ENCODE measurements around the gene BTNL8. TPM values are rescaled to one million over a fixed set of nuclear protein-coding genes. Genes with fewer than 3 reads are reported as not detected.

Gene BTNL8
- total and polyA plus RNA-seq, 4 donors, result 0.81 to 7.2 (median 2.1) TPM

DNA sequence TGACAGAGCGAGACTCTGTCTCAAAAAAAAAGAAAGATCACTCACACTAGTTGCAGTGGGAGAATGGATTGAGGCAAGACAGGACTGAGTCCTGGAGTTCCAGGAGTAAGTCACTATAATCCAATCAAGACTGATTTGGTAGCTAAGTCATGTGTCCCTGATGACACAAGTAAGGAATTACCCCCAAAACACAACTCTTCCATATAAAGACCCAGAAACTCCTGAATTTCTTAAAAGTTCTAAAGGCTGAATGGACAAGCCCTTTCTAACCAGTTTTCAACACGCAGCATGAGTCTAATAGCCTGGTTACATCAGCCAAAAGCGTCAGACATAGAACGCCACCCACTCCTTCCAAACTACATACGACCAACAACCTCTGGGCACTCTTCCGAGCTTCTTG is 40.4 kb upstream of the BTNL8 start:
- DNase-seq (no peak), ATAC-seq (ENCODE audit: insufficient read depth, low FRiP score) (no peak)
- no peak for TF ChIP-seq CTCF (IDR thresholded peaks at IDR 0.05; ENCODE audit: control extremely low read depth, extremely low read depth)
- Histone ChIP-seq H3K36me3 (ENCODE audit: control insufficient read depth in 4 of 4, insufficient read depth in 4 of 4, low read length in 4 of 4) (peaks cover 0 to 19% (median 11%) of the 10 kb centered on the region in 4 donors), H3K27ac (ENCODE audit: low read depth in 1 of 2, low read length in 1 of 2) (no peak overlapping the region), H3K9ac (ENCODE audit: insufficient read depth in 1 of 2, low read length in 2 of 2) (no peak overlapping the region), H3K9me3 (ENCODE audit: control insufficient read depth in 4 of 4, insufficient read depth in 3 of 4, low read length in 3 of 4) (no peaks in the 10 kb centered on the region), H3K27me3 (ENCODE audit: control insufficient read depth in 3 of 3, insufficient read depth in 3 of 3, low read length in 2 of 3) (no peaks in the 10 kb centered on the region), H3K4me1 (ENCODE audit: control insufficient read depth in 5 of 5, insufficient read depth in 5 of 5, low read length in 5 of 5) (peaks cover 0 to 10% (median 2%) of the 10 kb centered on the region in 5 donors), H3K4me3 (no peak overlapping the region)
- 98 to 99% methylated on average over 6 of the region's 6 CpGs for WGBS, 2 donors

GRCh38 chr5:180860273-180860886 is 38.6 kb upstream of the BTNL8 start:
- no peak for TF ChIP-seq CTCF (IDR thresholded peaks at IDR 0.05; ENCODE audit: control extremely low read depth, extremely low read depth)
- Histone ChIP-seq H3K9ac (ENCODE audit: insufficient read depth in 1 of 2, low read length in 2 of 2) (peak overlapping the region; percentile 58 to 85), H3K4me1 (ENCODE audit: control insufficient read depth in 5 of 5, insufficient read depth in 5 of 5, low read length in 5 of 5) (peaks cover 0 to 10% (median 2%) of the 10 kb centered on the region in 5 donors), H3K27ac (ENCODE audit: low read depth in 1 of 2, low read length in 1 of 2) (peak overlapping the region; percentile 90 to 92), H3K36me3 (ENCODE audit: control insufficient read depth in 4 of 4, insufficient read depth in 4 of 4, low read length in 4 of 4) (peaks cover 0 to 19% (median 6%) of the 10 kb centered on the region in 4 donors), H3K4me3 (peak overlapping the region; percentile 71), H3K27me3 (ENCODE audit: control insufficient read depth in 3 of 3, insufficient read depth in 3 of 3, low read length in 2 of 3) (no peaks in the 10 kb centered on the region), H3K9me3 (ENCODE audit: control insufficient read depth in 4 of 4, insufficient read depth in 3 of 4, low read length in 3 of 4) (no peaks in the 10 kb centered on the region)
- peak in 2 of 3 donors; percentile 12 to 58 for DNase-seq
- ATAC-seq (ENCODE audit: insufficient read depth, low FRiP score), result peak; percentile 60
- 0% methylated on average over 18 of the region's 18 CpGs for WGBS, 2 donors

GRCh38 chr5:180860887-180861822 is 37.8 kb upstream of the BTNL8 start, which contains the start of gene ZFP62:
Gene ZFP62, minus strand, starts transcription at chr5:180861276. Its CDS starts 57 bp downstream, at chr5:180861219.
- Histone ChIP-seq H3K4me3 (peak within 1 kb of the TSS; percentile 81), H3K9ac (ENCODE audit: insufficient read depth in 1 of 2, low read length in 2 of 2) (peak within 1 kb of the TSS; percentile 77 to 85), H3K36me3 (ENCODE audit: control insufficient read depth in 4 of 4, insufficient read depth in 4 of 4, low read length in 4 of 4) (peaks cover 0 to 13% (median 0%) of the 10 kb centered on the region in 4 donors), H3K27me3 (ENCODE audit: control insufficient read depth in 3 of 3, insufficient read depth in 3 of 3, low read length in 2 of 3) (no peaks in the 10 kb centered on the region), H3K4me1 (ENCODE audit: control insufficient read depth in 5 of 5, insufficient read depth in 5 of 5, low read length in 5 of 5) (peaks cover 0 to 10% (median 2%) of the 10 kb centered on the region in 5 donors), H3K27ac (ENCODE audit: low read depth in 1 of 2, low read length in 1 of 2) (peak within 1 kb of the TSS; percentile 90 to 92), H3K9me3 (ENCODE audit: control insufficient read depth in 4 of 4, insufficient read depth in 3 of 4, low read length in 3 of 4) (no peaks in the 10 kb centered on the region)
- no peak for TF ChIP-seq CTCF (IDR thresholded peaks at IDR 0.05; ENCODE audit: control extremely low read depth, extremely low read depth)
- 1% methylated on average over 55 to 84 of the region's 84 CpGs for WGBS, 2 donors
- ATAC-seq (ENCODE audit: insufficient read depth, low FRiP score), result peak; percentile 95
- DNase-seq, result peak; percentile 95 to 97 (median 96)
